ENCODE data around the gene SS18L1.
"Not testable (repeated sequence)": the region's sequence is repeated elsewhere in the genome, so short reads cannot be mapped to it uniquely, and the experiment has no call there.

SS18L1 gene

GRCh38 chr20:62105592-62105991 lies 38.0 kb upstream of the SS18L1 start:
- H3K79me2 ChIP-seq (ENCODE audit: low read length), result no peaks in the 10 kb centered on the region
- no peak overlapping the region for H2AFZ ChIP-seq (ENCODE audit: low read depth, low read length)
- TF ChIP-seq EZH2phosphoT487 (IDR thresholded peaks at IDR 0.05; ENCODE audit: low read depth), result no peak
- no peak for TF ChIP-seq CTCF (IDR thresholded peaks at IDR 0.05; ENCODE audit: low read depth, low read length)
- no peaks in the 10 kb centered on the region for H3K27me3 ChIP-seq (ENCODE audit: low read depth, low read length)
- H3K36me3 ChIP-seq (replicated peaks; ENCODE audit: low read depth, low read length), result no peaks in the 10 kb centered on the region
- no peak overlapping the region for H3K4me2 ChIP-seq (ENCODE audit: low read length)
- H3K4me3 ChIP-seq (ENCODE audit: low read length), result no peak overlapping the region
- H3K27ac ChIP-seq (ENCODE audit: low read length), result no peak overlapping the region
- H3K9ac ChIP-seq (ENCODE audit: low read length), result no peak overlapping the region
- H3K4me1 ChIP-seq (ENCODE audit: low read length), result no peaks in the 10 kb centered on the region
- peaks cover 14% of the 10 kb centered on the region for H3K9me3 ChIP-seq (ENCODE audit: insufficient read depth, low read length)
- H4K20me1 ChIP-seq (ENCODE audit: insufficient read depth, low read length), result no peaks in the 10 kb centered on the region

DNA sequence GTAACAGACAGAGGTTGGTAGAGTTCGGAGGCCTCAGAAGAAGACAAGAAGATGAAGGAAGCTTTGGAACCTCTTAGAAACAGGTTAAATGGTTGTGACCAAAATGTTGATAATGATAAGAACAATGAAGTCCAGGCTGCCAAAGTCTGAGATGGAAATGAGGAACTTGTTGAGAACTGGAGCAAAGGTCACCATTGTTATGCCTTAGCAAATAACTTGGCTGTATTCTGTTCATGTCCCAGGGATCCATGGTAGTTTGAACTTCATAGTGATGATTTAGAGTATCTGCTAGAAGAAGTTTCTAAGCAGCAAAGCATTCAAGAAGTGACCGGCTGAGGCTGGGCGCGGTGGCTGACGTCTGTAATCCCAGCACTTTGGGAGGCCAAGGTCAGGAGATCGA lies 32.4 kb upstream of the SS18L1 start:
- no peak overlapping the region for H2AFZ ChIP-seq (ENCODE audit: low read depth, low read length)
- H3K79me2 ChIP-seq (ENCODE audit: low read length), result no peaks in the 10 kb centered on the region
- no peaks in the 10 kb centered on the region for H3K27me3 ChIP-seq (ENCODE audit: low read depth, low read length)
- H3K9ac ChIP-seq (ENCODE audit: low read length), result no peak overlapping the region
- no peak for TF ChIP-seq CTCF (IDR thresholded peaks at IDR 0.05; ENCODE audit: low read depth, low read length)
- no peak for TF ChIP-seq EZH2phosphoT487 (IDR thresholded peaks at IDR 0.05; ENCODE audit: low read depth)
- H3K4me1 ChIP-seq (ENCODE audit: low read length), result no peaks in the 10 kb centered on the region
- H3K4me3 ChIP-seq (ENCODE audit: low read length), result no peak overlapping the region
- H3K9me3 ChIP-seq (ENCODE audit: insufficient read depth, low read length), result peaks cover 20% of the 10 kb centered on the region
- no peak overlapping the region for H3K27ac ChIP-seq (ENCODE audit: low read length)
- no peak overlapping the region for H3K4me2 ChIP-seq (ENCODE audit: low read length)
- H3K36me3 ChIP-seq (replicated peaks; ENCODE audit: low read depth, low read length), result no peaks in the 10 kb centered on the region
- no peaks in the 10 kb centered on the region for H4K20me1 ChIP-seq (ENCODE audit: insufficient read depth, low read length)

GRCh38 chr20:62112368-62112767 lies 31.2 kb upstream of the SS18L1 start:
- H3K79me2 ChIP-seq (ENCODE audit: low read length), result no peaks in the 10 kb centered on the region
- H3K27ac ChIP-seq (ENCODE audit: low read length), result no peak overlapping the region
- TF ChIP-seq CTCF (IDR thresholded peaks at IDR 0.05; ENCODE audit: low read depth, low read length), result no peak
- no peak for TF ChIP-seq EZH2phosphoT487 (IDR thresholded peaks at IDR 0.05; ENCODE audit: low read depth)
- no peak overlapping the region for H3K9ac ChIP-seq (ENCODE audit: low read length)
- H3K4me2 ChIP-seq (ENCODE audit: low read length), result no peak overlapping the region
- no peak overlapping the region for H2AFZ ChIP-seq (ENCODE audit: low read depth, low read length)
- H3K4me3 ChIP-seq (ENCODE audit: low read length), result no peak overlapping the region
- H3K9me3 ChIP-seq (ENCODE audit: insufficient read depth, low read length), result peaks cover 20% of the 10 kb centered on the region
- H3K36me3 ChIP-seq (replicated peaks; ENCODE audit: low read depth, low read length), result no peaks in the 10 kb centered on the region
- no peaks in the 10 kb centered on the region for H3K27me3 ChIP-seq (ENCODE audit: low read depth, low read length)
- no peaks in the 10 kb centered on the region for H3K4me1 ChIP-seq (ENCODE audit: low read length)
- H4K20me1 ChIP-seq (ENCODE audit: insufficient read depth, low read length), result no peaks in the 10 kb centered on the region

GRCh38 chr20:62114894-62115293 lies 28.7 kb upstream of the SS18L1 start:
- Histone ChIP-seq H2AFZ (ENCODE audit: low read depth, low read length) (no peak overlapping the region), H3K27ac (ENCODE audit: low read length) (no peak overlapping the region), H3K36me3 (replicated peaks; ENCODE audit: low read depth, low read length) (no peaks in the 10 kb centered on the region), H3K4me2 (ENCODE audit: low read length) (no peak overlapping the region), H3K4me3 (ENCODE audit: low read length) (no peak overlapping the region), H3K27me3 (ENCODE audit: low read depth, low read length) (no peaks in the 10 kb centered on the region), H3K4me1 (ENCODE audit: low read length) (no peaks in the 10 kb centered on the region), H3K79me2 (ENCODE audit: low read length) (no peaks in the 10 kb centered on the region), H4K20me1 (ENCODE audit: insufficient read depth, low read length) (no peaks in the 10 kb centered on the region), H3K9me3 (ENCODE audit: insufficient read depth, low read length) (peaks cover 12% of the 10 kb centered on the region), H3K9ac (ENCODE audit: low read length) (no peak overlapping the region)
- no peak for TF ChIP-seq EZH2phosphoT487 (IDR thresholded peaks at IDR 0.05; ENCODE audit: low read depth)
- no peak for TF ChIP-seq CTCF (IDR thresholded peaks at IDR 0.05; ENCODE audit: low read depth, low read length)

DNA sequence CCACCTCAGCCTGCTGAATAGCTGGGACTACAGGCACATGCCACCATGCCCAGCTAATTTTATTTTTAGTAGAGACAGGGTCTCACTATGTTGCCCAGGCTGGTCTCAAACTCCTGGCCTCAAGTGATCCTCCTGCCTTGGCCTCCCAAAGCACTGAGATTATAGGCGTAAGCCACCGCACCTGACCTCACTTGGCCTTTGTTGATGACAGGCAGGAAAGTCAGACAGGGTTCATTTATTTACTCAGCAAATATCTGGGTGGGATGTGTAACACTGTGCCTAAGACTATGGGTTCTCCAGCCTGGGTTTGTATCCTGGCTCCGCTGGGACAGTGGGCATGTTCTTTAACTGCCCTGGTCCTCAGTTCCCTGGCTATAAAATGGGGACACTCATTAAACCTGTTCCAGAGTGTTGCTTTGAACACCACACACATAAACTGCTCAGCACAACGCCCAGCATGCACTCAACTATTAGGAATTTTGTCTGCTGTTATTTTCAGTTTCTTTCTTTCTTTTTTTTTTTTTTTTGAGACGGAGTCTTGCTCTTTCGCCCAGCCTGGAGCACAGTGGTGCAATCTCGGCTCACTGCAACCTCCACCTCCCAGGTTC lies 27.7 kb upstream of the SS18L1 start:
- H3K27me3 ChIP-seq (ENCODE audit: low read depth, low read length); H3K27ac ChIP-seq (ENCODE audit: low read length); H3K36me3 ChIP-seq (replicated peaks; ENCODE audit: low read depth, low read length); H3K9ac ChIP-seq (ENCODE audit: low read length); H3K4me3 ChIP-seq (ENCODE audit: low read length); H3K4me2 ChIP-seq (ENCODE audit: low read length); H4K20me1 ChIP-seq (ENCODE audit: insufficient read depth, low read length); H3K4me1 ChIP-seq (ENCODE audit: low read length); H2AFZ ChIP-seq (ENCODE audit: low read depth, low read length); H3K79me2 ChIP-seq (ENCODE audit: low read length): not testable (repeated sequence)
- peaks cover 11% of the 10 kb centered on the region for H3K9me3 ChIP-seq (ENCODE audit: insufficient read depth, low read length)

Measured in OCI-LY3 (cell line).